GM18873 (cell line): ENCODE results near the gene SLCO4A1.

Experiments used
- ATAC-seq: cut with Tn5 transposase; IDR thresholded peaks from one replicate; pipeline ENCODE4 v1.9.1; 2021; ENCODE audit warnings: mild to moderate bottlenecking, moderate library complexity, moderate number of reproducible peaks; ENCODE audit not compliant: unreplicated experiment, low FRiP score

SLCO4A1 gene

GRCh38 chr20:62648318-62648995, 6.2 kb downstream of the SLCO4A1 start:
- no peak for ATAC-seq

- ATAC-seq, result no peak
Measured at GRCh38 chr20:62649140-62649539, 6.8 kb downstream of the SLCO4A1 start.

DNA sequence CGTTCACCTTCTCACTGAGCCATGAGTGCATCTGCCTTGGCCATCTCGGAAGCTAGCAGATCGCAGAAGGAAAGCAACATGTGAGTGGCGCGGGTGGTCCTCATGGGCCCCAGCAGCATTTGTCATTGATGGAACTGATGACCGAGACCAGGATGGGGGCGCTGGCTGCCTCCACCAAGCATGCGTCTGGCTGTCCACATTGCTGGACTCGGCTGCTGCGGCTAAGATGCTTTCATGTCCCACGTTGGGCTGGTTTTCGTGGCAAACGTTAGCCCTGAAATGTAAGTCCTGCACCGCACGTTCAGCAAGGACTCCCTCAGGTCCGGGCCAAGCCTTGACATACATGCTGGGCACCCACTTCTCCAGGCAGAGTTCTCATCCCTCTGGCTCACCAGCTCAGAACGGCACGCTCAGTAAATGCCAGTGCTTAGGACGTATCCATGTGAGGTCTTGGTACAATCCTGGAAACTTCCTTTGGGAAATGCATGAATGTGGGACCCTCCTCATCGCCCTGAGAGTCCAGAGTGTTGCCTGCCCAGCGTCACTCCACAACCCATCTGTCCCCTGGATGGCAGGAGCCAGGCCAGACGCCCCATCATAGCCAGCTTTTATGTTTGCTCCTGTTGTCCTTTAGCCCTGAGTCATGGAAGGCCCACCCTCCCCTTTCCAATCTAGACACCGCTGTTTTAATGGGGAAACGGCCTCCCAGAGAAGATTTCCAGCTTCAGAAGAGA, 8.4 kb downstream of the SLCO4A1 start:
- ATAC-seq, result no peak

DNA sequence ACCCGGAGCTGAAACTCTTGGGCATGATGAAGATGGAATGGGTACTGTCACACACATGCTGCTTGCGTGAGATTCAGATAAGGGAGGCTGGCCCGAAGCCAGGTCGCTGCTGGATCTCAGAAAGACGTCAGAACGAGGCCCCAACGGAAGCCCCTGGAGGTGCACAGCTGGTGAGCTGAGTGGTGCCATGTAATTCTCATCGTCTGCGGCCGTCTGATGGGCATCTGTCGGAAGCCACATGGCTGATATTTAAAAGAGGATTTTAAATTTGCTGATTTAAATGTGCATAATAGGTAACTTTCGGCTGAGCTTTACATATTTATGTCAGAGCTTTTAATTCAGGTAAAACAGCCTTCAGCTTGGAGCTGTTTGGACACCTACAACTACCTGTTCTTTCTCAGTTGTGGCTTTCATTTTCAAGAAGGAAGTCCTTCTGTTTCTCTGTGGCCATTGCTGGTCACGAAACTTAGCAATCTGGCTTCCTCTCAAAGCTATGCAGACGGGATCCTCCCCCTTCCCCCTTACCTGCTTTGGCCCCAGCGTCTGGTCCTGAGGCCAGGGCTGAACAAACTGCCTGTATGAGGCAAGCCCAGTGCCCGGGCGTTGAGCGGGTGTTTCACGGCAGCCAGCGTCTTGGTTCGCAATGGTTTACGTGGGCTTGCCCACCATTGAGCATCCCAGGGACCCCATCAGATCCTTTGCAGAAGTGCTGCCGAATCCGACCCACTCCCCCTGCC, 9.2 kb downstream of the SLCO4A1 start:
- ATAC-seq, result peak; percentile 53

GRCh38 chr20:62652041-62652893, 10.0 kb downstream of the SLCO4A1 start:
- peak; percentile 47 for ATAC-seq

DNA sequence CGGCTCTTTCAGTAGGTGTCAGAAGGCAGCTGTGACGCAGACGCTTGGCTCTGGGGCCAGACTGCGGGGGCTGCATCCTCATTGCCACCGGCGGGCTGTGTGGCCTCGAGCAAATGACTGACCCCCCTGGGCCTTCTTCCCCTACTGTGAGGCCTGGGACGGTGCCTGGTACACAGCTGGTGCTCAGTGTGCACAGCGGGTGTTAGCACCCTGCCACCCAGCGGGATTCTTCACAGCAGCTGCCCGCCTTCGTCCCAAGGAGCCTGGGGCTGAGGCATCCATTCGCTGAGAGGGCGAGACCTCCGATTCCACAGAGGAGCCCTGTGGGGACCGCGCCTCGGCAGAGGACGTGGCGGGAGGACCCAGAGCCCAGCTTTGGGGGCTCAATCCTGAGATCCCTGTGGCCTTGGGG, 10.6 kb downstream of the SLCO4A1 start:
- ATAC-seq, result no peak

DNA sequence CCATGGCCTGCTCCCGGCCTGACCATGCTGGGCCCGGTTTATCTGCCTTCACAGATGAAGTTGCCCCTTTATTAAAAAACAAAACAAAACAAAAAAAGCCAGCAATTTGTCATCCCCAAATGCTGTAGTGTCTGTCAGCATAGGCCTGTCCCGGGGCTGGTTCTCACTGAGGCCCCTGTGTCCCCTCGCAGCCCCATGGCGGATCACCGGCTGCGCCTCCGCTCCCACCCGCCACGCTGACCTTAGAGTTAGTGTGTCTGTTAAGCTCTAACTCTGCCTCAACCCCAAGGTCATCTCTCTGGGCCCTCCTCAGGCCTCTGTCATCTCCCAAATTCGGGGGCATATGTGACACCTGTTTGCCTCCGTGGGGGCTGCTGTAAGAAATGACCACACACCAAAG, 11.1 kb downstream of the SLCO4A1 start:
- no peak for ATAC-seq

DNA sequence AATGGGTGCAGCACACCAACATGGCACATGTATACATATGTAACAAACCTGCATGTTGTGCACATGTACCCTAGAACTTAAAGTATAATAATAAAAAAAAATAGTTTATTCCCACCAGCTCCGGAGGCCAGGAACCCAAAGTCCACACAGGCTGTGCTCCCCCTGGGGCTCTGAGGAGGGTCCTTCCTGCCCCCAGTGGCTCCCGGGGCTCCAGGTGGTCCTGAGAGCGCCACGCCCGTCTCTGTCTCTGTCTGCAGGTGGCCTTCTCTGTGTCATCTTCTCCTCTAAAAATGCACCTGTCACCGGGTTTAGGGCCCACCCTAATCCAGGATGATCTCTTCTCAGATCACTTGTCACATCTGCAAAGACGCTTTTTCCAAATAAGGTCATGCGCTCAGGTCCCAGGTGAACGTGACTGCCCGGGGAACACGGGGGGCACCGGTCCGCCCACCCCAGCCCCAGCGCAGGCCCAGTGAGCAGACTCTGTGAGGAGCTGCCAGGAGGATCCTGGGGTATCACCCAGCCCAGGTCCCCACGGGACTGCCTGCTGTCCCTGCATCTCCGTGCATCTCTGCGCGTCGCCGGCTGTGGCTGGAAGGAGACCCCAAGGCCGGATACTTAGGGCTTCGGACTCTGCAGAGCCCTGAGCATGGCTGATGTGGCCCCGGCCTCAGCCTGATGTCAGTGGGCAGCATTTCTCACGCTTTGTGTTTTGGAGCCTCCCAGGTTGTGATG, 11.8 kb downstream of the SLCO4A1 start:
- ATAC-seq, result no peak

GRCh38 chr20:62655282-62656196, 13.2 kb downstream of the SLCO4A1 start:
- ATAC-seq, result no peak

GRCh38 chr20:62656197-62656918, 14.1 kb downstream of the SLCO4A1 start:
- no peak for ATAC-seq

GRCh38 chr20:62656919-62657588, 14.8 kb downstream of the SLCO4A1 start:
- ATAC-seq, result no peak

GRCh38 chr20:62657589-62657942, 15.3 kb downstream of the SLCO4A1 start:
- ATAC-seq, result no peak

- ATAC-seq, result no peak
Measured at GRCh38 chr20:62657956-62658355, 15.7 kb downstream of the SLCO4A1 start.

GRCh38 chr20:62658593-62659178, 16.4 kb downstream of the SLCO4A1 start:
- ATAC-seq, result no peak

- no peak for ATAC-seq
Measured at GRCh38 chr20:62659488-62660239, 17.4 kb downstream of the SLCO4A1 start.

DNA sequence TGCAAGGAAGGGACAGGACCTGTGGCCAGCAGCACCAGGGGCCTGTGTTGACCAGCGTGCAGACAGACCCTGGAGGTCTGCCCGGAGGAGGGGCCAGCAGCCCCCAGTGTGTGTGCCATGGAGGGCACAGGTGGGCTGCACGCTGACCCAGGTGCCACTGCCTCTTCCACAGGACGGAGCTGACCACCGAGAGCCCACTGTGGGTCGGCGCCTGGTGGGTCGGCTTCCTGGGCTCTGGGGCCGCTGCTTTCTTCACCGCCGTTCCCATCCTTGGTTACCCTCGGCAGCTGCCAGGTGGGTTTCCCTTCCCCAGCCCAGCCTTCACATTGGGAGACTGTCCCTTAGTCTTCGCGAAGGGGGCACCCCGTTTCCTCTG, 17.9 kb downstream of the SLCO4A1 start:
- ATAC-seq, result no peak

DNA sequence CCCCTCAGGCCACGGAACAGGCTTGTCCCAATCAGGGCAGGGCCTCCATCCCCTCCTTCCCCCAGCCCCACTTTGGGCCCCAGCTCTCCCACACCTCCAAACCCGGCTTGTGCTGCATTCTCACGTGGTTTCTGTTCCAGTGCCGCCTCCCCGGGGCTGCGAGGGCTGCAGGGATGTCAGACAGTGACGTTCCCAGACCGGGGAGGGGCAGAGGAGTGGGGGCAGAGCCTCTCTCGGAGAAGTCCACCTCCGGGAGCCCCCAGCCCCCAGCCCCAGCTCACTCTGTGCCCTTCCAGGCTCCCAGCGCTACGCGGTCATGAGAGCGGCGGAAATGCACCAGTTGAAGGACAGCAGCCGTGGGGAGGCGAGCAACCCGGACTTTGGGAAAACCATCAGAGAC, 18.5 kb downstream of the SLCO4A1 start:
- no peak for ATAC-seq
